Measurements from ENCODE around the gene CACNB1.

DNA sequence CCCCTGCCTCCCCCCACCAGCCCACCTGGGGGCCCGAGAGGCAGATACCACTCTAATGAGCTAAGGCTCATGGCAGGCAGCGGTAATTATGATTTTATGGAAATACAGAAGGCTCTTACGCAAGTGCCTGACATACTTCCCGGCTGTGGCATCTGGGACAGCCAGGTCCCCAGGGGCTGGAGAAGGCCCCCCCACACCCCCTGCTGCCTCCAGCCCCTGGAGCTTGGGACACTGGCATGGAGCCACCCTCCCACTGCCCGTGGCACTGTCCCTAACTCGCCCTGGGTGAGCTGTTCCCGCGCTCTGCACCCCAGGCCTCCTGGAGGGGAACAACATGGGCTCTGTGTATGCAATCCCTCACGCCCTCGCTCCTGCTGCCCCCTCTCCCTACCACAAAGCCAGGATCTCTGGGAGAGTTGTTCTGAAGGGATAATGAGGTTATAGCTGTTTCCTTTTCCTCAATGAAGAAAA is 33.7 kb upstream of the CACNB1 start:
- TF ChIP-seq POLR2AphosphoS5 (IDR thresholded peaks at IDR 0.05) (no peak), POLR2A (IDR thresholded peaks at IDR 0.05) (no peak)
- TF ChIP-seq, protein P1, sequence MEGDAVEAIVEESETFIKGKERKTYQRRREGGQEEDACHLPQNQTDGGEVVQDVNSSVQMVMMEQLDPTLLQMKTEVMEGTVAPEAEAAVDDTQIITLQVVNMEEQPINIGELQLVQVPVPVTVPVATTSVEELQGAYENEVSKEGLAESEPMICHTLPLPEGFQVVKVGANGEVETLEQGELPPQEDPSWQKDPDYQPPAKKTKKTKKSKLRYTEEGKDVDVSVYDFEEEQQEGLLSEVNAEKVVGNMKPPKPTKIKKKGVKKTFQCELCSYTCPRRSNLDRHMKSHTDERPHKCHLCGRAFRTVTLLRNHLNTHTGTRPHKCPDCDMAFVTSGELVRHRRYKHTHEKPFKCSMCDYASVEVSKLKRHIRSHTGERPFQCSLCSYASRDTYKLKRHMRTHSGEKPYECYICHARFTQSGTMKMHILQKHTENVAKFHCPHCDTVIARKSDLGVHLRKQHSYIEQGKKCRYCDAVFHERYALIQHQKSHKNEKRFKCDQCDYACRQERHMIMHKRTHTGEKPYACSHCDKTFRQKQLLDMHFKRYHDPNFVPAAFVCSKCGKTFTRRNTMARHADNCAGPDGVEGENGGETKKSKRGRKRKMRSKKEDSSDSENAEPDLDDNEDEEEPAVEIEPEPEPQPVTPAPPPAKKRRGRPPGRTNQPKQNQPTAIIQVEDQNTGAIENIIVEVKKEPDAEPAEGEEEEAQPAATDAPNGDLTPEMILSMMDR (IDR thresholded peaks at IDR 0.05), result no peak
